A673 (cell line): ENCODE measurements around the gene NUDT3.

Source experiments
- EZH2 ChIP-seq: fragments of 200-600 bp; sonication (generic); IDR thresholded peaks from 2 replicates; pipeline ENCODE4 v1.6.1; 2017; ENCODE audit warnings: borderline replicate concordance, low read depth, mild to moderate bottlenecking, mixed read lengths, antibody characterized with exemption, low read length; ENCODE audit not compliant: poor library complexity, severe bottlenecking
- TF ChIP-seq, protein P1 (sequence below): fragments of 300-800, 200-600 bp; sonication (generic); conservative IDR thresholded peaks from 2 replicates; pipeline ENCODE4 v1.5.1; 2017; ENCODE audit warnings: low read depth, mild to moderate bottlenecking, antibody characterized with exemption, low read length, moderate library complexity, mixed read lengths

DNA sequence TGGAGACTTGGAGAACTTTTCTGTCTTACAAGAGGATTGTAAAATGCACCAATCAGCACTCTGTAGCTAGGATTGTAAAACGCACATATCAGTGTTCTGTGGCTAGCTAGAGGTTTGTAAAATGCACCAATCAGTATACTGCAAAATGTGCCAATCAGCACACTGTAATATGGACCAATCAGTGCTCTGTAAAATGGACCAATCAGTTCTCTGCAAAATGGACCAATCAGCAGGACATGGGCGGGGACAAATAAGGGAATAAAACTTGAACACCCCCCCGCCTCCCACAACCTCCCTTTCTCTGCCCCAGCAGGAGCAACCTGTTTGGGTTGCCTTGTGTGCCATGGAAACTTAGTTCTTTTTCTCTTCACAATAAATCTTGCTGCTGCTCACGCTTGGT, 46.2 kb upstream of the NUDT3 start:
- TF ChIP-seq, protein P1, sequence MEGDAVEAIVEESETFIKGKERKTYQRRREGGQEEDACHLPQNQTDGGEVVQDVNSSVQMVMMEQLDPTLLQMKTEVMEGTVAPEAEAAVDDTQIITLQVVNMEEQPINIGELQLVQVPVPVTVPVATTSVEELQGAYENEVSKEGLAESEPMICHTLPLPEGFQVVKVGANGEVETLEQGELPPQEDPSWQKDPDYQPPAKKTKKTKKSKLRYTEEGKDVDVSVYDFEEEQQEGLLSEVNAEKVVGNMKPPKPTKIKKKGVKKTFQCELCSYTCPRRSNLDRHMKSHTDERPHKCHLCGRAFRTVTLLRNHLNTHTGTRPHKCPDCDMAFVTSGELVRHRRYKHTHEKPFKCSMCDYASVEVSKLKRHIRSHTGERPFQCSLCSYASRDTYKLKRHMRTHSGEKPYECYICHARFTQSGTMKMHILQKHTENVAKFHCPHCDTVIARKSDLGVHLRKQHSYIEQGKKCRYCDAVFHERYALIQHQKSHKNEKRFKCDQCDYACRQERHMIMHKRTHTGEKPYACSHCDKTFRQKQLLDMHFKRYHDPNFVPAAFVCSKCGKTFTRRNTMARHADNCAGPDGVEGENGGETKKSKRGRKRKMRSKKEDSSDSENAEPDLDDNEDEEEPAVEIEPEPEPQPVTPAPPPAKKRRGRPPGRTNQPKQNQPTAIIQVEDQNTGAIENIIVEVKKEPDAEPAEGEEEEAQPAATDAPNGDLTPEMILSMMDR = no peak
- TF ChIP-seq EZH2 = no peak
